Fibroblast of the aortic adventitia (primary cell): ENCODE data around the gene SPECC1. TPM values are rescaled to one million over a fixed set of nuclear protein-coding genes. Genes with fewer than 3 reads are reported as not detected.
"Not testable (repeated sequence)": the region's sequence is repeated elsewhere in the genome, so short reads cannot be mapped to it uniquely, and the experiment has no call there.

Experiments used
- DNase-seq: peaks from one replicate; pipeline ENCODE4 v3.0.0-alpha.2; 2010; ENCODE audit warnings: low read depth
- H3K4me3 ChIP-seq: 2 replicates; pipeline ENCODE4 v1.5.1; 2011; ENCODE audit warnings: low read depth, mild to moderate bottlenecking, control low read depth, low read length, moderate library complexity
- total RNA-seq: library from RNA; depleted of rRNA; stranded (reverse); fragments of >200 nt; gene quantifications from 2 replicates; pipeline ENCODE4 v1.2.3, GENCODE V29; 2012; ENCODE audit warnings: low replicate concordance
- TF ChIP-seq, protein P1 (sequence below): IDR thresholded peaks from 2 replicates; pipeline ENCODE4 v1.5.1; 2011; ENCODE audit warnings: mild to moderate bottlenecking, low read length, control low read depth, inconsistent platforms; ENCODE audit not compliant: insufficient read depth

SPECC1 gene
- total RNA-seq, 1 donor = 16.8 TPM

DNA sequence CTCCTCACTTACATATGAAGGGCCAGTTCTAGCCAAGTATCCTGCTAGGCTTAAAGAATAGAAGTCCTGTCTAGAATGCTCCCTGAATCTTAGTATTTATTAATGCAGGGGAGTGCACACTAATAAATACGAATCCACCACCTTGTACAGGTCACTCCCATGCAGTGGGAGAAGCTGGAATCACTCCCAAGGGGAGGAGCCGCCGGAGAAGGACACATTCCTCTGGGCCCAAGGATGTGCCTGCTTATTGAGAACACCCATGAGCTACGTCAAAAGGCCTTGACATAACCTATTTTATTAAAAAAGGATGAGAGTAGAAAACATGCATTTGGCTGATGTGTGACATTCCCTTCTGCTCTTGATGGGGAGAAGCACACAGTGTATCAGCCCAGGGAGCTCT, 223.5 kb downstream of the SPECC1 start:
- DNase-seq = no peak
- no peak overlapping the region for H3K4me3 ChIP-seq
- TF ChIP-seq, protein P1, sequence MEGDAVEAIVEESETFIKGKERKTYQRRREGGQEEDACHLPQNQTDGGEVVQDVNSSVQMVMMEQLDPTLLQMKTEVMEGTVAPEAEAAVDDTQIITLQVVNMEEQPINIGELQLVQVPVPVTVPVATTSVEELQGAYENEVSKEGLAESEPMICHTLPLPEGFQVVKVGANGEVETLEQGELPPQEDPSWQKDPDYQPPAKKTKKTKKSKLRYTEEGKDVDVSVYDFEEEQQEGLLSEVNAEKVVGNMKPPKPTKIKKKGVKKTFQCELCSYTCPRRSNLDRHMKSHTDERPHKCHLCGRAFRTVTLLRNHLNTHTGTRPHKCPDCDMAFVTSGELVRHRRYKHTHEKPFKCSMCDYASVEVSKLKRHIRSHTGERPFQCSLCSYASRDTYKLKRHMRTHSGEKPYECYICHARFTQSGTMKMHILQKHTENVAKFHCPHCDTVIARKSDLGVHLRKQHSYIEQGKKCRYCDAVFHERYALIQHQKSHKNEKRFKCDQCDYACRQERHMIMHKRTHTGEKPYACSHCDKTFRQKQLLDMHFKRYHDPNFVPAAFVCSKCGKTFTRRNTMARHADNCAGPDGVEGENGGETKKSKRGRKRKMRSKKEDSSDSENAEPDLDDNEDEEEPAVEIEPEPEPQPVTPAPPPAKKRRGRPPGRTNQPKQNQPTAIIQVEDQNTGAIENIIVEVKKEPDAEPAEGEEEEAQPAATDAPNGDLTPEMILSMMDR = no peak

DNA sequence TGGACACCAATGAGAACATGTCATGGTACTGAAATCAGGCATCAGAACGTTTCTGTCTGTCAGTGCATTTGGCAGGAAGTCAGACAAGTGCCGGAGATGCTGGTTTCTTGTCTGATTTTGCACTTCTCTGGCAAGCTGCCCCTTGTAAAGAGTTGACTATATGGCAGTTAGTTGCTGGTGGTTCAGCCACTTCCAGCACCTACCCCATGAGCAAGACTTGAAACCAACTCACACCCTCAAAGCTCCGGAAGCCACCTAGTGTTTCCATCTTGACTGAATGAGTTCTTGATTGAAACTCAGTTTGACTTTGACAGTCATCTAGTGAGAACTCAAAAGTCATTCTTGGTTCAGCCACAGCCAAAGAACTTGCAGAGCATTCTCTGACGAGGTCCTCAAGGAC, 225.1 kb downstream of the SPECC1 start:
- no peak for DNase-seq
- TF ChIP-seq, protein P1 = no peak
- H3K4me3 ChIP-seq = no peak overlapping the region

DNA sequence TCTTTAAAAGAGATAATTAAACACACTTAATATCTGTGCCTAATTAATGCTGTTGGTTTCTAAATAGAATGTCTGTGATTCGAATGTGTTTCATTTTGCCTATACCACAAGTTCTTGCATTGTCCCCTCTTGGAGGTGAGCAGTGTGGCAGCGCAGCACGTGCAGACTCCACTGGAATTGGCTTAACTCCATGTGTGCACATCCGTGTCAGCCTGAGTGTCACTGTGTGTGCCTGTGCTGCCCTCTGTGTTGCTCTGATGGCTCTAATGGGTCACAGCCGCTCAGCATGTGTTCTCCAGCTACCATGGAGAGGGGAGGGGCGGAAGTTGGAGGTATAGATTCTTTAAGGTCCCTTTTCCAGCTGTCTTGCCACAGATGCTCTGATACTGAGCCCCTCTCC, 226.6 kb downstream of the SPECC1 start:
- no peak for DNase-seq
- TF ChIP-seq, protein P1 = no peak
- no peak overlapping the region for H3K4me3 ChIP-seq

DNA sequence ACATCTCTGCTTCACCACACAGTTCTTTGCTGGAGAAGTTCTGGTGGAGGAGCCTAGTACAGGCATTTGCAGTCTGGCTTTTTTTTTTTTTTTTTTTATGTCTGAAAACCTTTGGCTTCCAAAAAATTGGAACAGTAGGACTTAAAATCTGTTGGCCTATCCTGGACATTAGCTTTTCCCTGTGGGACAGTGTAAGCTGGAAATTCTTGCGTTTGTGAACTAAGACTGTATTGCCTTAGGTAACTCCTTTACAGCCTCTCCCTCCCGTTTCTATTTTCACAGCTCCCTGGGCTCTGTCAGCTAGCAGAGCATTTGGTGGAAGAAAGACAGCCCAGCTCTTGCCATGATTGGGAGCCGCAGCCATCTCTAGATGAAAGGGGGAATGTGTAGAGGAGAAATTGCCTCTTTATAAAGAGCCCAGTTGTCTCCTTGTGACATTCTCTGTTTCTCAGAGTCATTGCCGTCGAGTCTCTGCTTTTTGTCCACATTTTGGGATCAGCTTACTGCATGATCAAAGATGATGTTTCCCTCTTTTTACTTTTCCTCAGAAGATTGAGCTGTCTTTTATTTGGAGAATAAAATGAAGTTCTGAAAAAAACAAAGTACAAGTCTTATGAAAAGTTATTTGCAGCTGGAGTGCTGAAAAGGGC, 227.5 kb downstream of the SPECC1 start:
- no peak overlapping the region for H3K4me3 ChIP-seq
- TF ChIP-seq, protein P1 = no peak
- no peak for DNase-seq

DNA sequence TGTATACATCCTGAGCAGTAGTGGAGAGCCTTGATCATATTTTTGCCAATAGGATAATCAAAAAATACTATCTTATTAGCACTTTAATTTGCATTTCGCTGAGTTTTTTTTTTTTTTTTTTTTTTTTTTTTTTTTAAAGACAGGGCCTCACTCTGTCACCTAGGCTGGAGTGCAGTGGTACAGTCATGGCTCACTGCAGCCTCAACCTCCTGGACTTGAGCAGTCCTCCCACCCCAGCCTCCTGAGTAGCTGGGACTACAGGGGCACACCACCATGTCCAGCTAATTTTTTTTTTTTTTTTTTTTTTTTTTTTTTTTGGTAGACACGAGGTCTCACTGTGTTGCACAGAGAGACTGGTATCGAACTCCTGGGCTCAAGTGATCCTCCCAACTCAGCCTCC, 230.6 kb downstream of the SPECC1 start:
- H3K4me3 ChIP-seq, DNase-seq: not testable (repeated sequence)

DNA sequence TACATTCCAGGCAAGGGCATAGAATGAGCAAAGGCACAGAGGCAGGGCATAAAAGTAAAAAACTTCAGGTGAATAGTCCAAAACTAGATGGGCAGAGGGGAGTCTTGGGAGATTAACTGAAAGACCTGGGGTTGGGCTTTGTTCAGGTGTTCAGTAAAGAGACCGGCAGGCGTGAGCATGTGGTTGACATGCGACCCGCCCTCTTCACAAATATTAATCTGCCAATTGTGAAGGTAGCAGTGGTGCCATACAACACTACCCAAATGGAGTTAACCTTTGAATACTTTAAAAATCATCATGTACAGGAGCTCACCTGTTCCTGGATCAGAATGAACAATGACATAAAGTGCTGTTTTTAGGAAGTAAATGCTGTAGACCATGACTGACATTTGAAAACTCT, 232.7 kb downstream of the SPECC1 start:
- TF ChIP-seq, protein P1 = no peak
- DNase-seq = no peak
- H3K4me3 ChIP-seq = no peak overlapping the region

DNA sequence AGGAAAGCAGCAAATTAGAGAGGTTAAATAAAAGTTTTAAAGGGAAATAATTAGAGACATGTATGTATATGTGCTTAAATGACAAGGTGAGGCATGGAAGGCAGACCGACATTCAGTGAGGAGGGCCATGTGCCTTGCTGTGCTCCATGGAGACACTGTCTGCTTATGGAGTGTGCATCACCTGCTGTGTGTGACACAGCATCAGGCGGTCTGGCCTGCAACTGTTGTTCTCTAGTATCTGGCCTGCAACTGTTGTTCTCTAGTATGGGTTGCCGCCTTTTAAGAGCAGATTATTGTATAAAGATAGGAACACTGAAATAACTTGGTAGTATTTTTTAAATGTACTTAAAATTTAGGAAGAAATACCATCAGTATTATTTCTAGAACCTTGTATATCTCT, 233.1 kb downstream of the SPECC1 start:
- TF ChIP-seq, protein P1 = no peak
- no peak overlapping the region for H3K4me3 ChIP-seq
- no peak for DNase-seq
